SK-N-SH (cell line): Measurements from ENCODE around the gene HOXA1. TPM values are rescaled to one million over a fixed set of nuclear protein-coding genes. Genes with fewer than 3 reads are reported as not detected.

ENCODE experiments used
- CTCF ChIA-PET: fragments of 300-600, 350-600 bp; formaldehyde crosslinking; extraction: SDS; loops from one replicate; lab custom pipeline; 2021; lab: Yijun Ruan, JAX
- POLR2A ChIA-PET: fragments of 350-600 bp; sonication (Branson Sonifier 250); formaldehyde crosslinking; extraction: SDS; loops from one replicate; lab custom pipeline; 2020; ENCODE audit warnings: antibody characterized with exemption, inconsistent platforms; lab: Yijun Ruan, JAX
- DNase-seq: peaks from one replicate; pipeline ENCODE4 v3.0.0; 2012
- H2AFZ ChIP-seq: fragments of 200-600 bp; sonication (generic); 2 replicates; pipeline ENCODE4 v1.8.1; 2016; ENCODE audit warnings: antibody characterized with exemption, mild to moderate bottlenecking, low read depth
- H3F3A ChIP-seq: fragments of 200-600 bp; sonication (generic); replicated peaks from 2 replicates; pipeline ENCODE3; 2016; ENCODE audit warnings: antibody characterized with exemption, mild to moderate bottlenecking; ENCODE audit not compliant: insufficient read depth
- H3K27ac ChIP-seq, 2 experiments: fragments of 200-500 bp in 1 of 2; fragments of 200-600 bp in 1 of 2; sonication (Bioruptor generic) in 1 of 2; sonication (generic), shearing (Covaris generic) in 1 of 2; 2 replicates each; pipeline versions ENCODE4 v1.5.1 to v1.6.1; 2014 to 2016; ENCODE audit warnings: low read depth in 2 of 2, inconsistent platforms in 1 of 2, low read length in 1 of 2, mild to moderate bottlenecking in 1 of 2, mixed read lengths in 1 of 2
- H3K27me3 ChIP-seq: fragments of 200-600 bp; sonication (generic), shearing (Covaris generic); 2 replicates; pipeline ENCODE4 v1.6.1; 2016; ENCODE audit warnings: mixed run types; ENCODE audit not compliant: insufficient read depth
- H3K36me3 ChIP-seq, 2 experiments: fragments of 200-500 bp in 1 of 2; fragments of 200-600 bp in 1 of 2; sonication (Bioruptor generic) in 1 of 2; sonication (generic) in 1 of 2; replicated peaks in 1 of 2; 2 replicates each; pipeline versions ENCODE3 to v1.5.1; 2014 to 2016; ENCODE audit warnings: low read length in 1 of 2, mild to moderate bottlenecking in 1 of 2; ENCODE audit not compliant: insufficient read depth in 2 of 2, control insufficient read depth in 1 of 2
- H3K4me1 ChIP-seq, 2 experiments: fragments of 200-500 bp in 1 of 2; fragments of 200-600 bp in 1 of 2; sonication (Bioruptor generic) in 1 of 2; sonication (generic), shearing (Covaris generic) in 1 of 2; 2 replicates each; pipeline versions ENCODE4 v1.5.1 to v1.6.1; 2014 to 2016; ENCODE audit warnings: low read depth in 1 of 2, low read length in 1 of 2, mixed run types in 1 of 2; ENCODE audit not compliant: insufficient read depth in 2 of 2, control insufficient read depth in 1 of 2
- H3K4me2 ChIP-seq: fragments of 200-600 bp; sonication (generic), shearing (Covaris generic); 2 replicates; pipeline ENCODE4 v1.6.1; 2017; ENCODE audit warnings: mixed run types
- H3K4me3 ChIP-seq, 2 experiments: fragments of 200-500 bp in 1 of 2; fragments of 200-600 bp in 1 of 2; sonication (Bioruptor generic) in 1 of 2; sonication (generic), shearing (Covaris generic) in 1 of 2; 2 replicates each; pipeline versions ENCODE4 v1.5.1 to v1.8.1; 2014 to 2016; ENCODE audit warnings: low read depth in 2 of 2, inconsistent platforms in 1 of 2, low read length in 1 of 2, mild to moderate bottlenecking in 1 of 2, mixed read lengths in 1 of 2, moderate library complexity in 1 of 2
- H3K79me2 ChIP-seq: fragments of 200-600 bp; sonication (generic); 2 replicates; pipeline ENCODE4 v1.8.1; 2017; ENCODE audit warnings: mild to moderate bottlenecking; ENCODE audit not compliant: insufficient read depth
- H3K9ac ChIP-seq: fragments of 200-600 bp; sonication (generic); 2 replicates; pipeline ENCODE4 v1.6.1; 2017; ENCODE audit warnings: mixed run types
- H3K9me2 ChIP-seq: fragments of 200-600 bp; sonication (generic); 2 replicates; pipeline ENCODE4 v1.6.1; 2017; ENCODE audit warnings: mixed run types
- H3K9me3 ChIP-seq: fragments of 200-600 bp; sonication (generic); 2 replicates; pipeline ENCODE4 v1.6.1; 2017; ENCODE audit warnings: mixed run types, mild to moderate bottlenecking, moderate library complexity
- H4K20me1 ChIP-seq: fragments of 200-600 bp; sonication (generic); 2 replicates; pipeline ENCODE4 v1.6.1; 2017; ENCODE audit warnings: mild to moderate bottlenecking, mixed run types; ENCODE audit not compliant: insufficient read depth
- CTCF ChIP-seq: fragments of 200-600 bp; sonication (generic); IDR thresholded peaks from 2 replicates; pipeline ENCODE4 v1.6.1; 2017; ENCODE audit warnings: antibody characterized with exemption, mild to moderate bottlenecking, moderate library complexity
- EZH2phosphoT487 ChIP-seq: fragments of 200-600 bp; sonication (generic); IDR thresholded peaks from 2 replicates; pipeline ENCODE4 v1.6.1; 2017; ENCODE audit warnings: low read depth, mixed run types, mild to moderate bottlenecking, antibody characterized with exemption, moderate library complexity, borderline replicate concordance
- FOXJ3 ChIP-seq: sonication (generic); formaldehyde crosslinking; IDR thresholded peaks from 2 replicates; pipeline ENCODE4 v1.5.1; 2020; ENCODE audit warnings: mild to moderate bottlenecking, missing genetic modification reagents
- GABPA ChIP-seq: IDR thresholded peaks from 2 replicates; pipeline ENCODE4 v1.4.0; 2012; ENCODE audit warnings: low read depth, mild to moderate bottlenecking
- GATA2 ChIP-seq: sonication (generic); formaldehyde crosslinking; IDR thresholded peaks from 2 replicates; pipeline ENCODE4 v1.5.0; 2020; ENCODE audit warnings: mild to moderate bottlenecking, missing genetic modification reagents
- MEF2A ChIP-seq: IDR thresholded peaks from 2 replicates; pipeline ENCODE4 v1.4.0; 2012; ENCODE audit warnings: low read depth, borderline replicate concordance
- NFIC ChIP-seq: IDR thresholded peaks from 2 replicates; pipeline ENCODE4 v1.4.0; 2012; ENCODE audit warnings: borderline replicate concordance
- RXRA ChIP-seq: IDR thresholded peaks from 2 replicates; pipeline ENCODE4 v1.4.0; 2012; ENCODE audit warnings: low read depth, mild to moderate bottlenecking, borderline replicate concordance
- SIN3A ChIP-seq: IDR thresholded peaks from 2 replicates; pipeline ENCODE4 v1.6.1; 2012; ENCODE audit warnings: low read depth, mild to moderate bottlenecking, low read length, moderate library complexity, borderline replicate concordance
- SMC3 ChIP-seq: IDR thresholded peaks from 2 replicates; pipeline ENCODE4 v1.6.1; 2012; ENCODE audit warnings: low read depth, low read length, improper control_type of control experiment
- TAF1 ChIP-seq: IDR thresholded peaks from 2 replicates; pipeline ENCODE4 v1.6.1; 2012; ENCODE audit warnings: low read depth, mild to moderate bottlenecking, low read length, moderate library complexity, borderline replicate concordance
- YY1 ChIP-seq: IDR thresholded peaks from 2 replicates; pipeline ENCODE4 v1.4.0; 2012; ENCODE audit warnings: low read depth, mild to moderate bottlenecking
- WGBS: methylation state at CpG from one replicate; pipeline ENCODE4 v1.1.6; 2017; ENCODE audit warnings: low lambda C conversion rate; 5-methylcytosine and 5-hydroxymethylcytosine counted together
- polyA plus RNA-seq, 3 experiments: library from polyadenylated mRNA; depleted of rRNA; stranded (reverse); fragments of >200 nt; gene quantifications; 2 replicates each; pipeline ENCODE4 v1.2.3, GENCODE V29; 2012
- TF ChIP-seq, protein P1 (sequence below): fragments of 150-350 bp; IDR thresholded peaks from 2 replicates; pipeline ENCODE4 v1.6.1; 2017; ENCODE audit warnings: antibody characterized with exemption, low read length, low read depth, borderline replicate concordance
- TF ChIP-seq, protein P2 (sequence below): IDR thresholded peaks from 2 replicates; pipeline ENCODE4 v1.4.0; 2012; ENCODE audit warnings: low read depth, borderline replicate concordance
- TF ChIP-seq, protein P3 (sequence below): fragments of 150-350 bp; IDR thresholded peaks from 2 replicates; pipeline ENCODE4 v1.6.1; 2016; ENCODE audit warnings: mild to moderate bottlenecking, low read depth, low read length
- TF ChIP-seq, protein P4 (sequence below): IDR thresholded peaks from 2 replicates; pipeline ENCODE4 v1.4.0; 2012; ENCODE audit warnings: low read depth

The HOXA1 gene
- polyA plus RNA-seq, 1 of the 3 experiments (the other 2 are of a cell fraction): not detected

DNA sequence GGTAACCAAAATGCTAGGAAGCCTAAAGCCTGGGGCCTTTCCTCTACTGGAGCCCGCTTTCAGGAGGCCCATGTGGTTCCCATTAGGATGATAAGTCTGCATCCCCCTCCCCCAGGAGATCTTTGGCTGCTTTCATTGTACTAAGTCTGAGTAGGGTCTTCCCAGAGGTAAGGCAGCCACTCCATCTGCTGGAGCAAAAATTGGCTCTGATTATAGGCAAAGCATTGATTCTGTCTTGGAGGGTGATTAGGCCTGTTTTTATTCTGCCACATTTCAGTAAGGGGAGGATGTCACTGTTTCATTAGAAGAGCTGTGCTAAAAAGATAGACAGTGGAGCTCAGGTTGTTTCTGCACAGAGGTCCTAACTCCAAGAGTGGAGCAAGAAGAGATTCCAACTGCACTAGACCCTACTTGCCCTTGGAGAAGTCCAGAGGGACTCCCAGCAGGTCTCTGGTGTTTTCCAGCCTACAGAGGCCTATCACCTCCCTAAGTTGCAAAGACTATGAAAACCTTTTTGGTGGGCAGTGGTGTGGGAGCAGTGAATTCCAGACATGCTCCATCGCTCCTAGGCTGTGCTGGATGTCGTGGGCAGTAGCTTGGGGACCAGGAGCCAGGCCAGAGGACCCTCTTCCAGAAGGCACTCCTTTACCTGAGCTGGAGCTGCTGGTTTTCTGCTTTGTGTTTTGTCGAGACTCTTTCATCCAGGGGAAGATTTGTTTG is 13.8 kb upstream of the HOXA1 start:
- H2AFZ ChIP-seq: no peak overlapping the region
- no peak for DNase-seq
- ChIA-PET CTCF (interaction anchor here (1.4 to 1.7 kb wide), 2 partner anchors 15 to 35 kb away, joined by 4 to 8 read pairs; no protein-coding TSS in a partner anchor), POLR2A (no interaction called here)
- H4K20me1 ChIP-seq: no peaks in the 10 kb centered on the region
- WGBS: 29% methylated on average over 4 of the region's 4 CpGs
- H3F3A ChIP-seq: peaks cover 5% of the 10 kb centered on the region
- no peaks in the 10 kb centered on the region for H3K36me3 ChIP-seq
- H3K9ac ChIP-seq: no peak overlapping the region
- no peaks in the 10 kb centered on the region for H3K9me3 ChIP-seq
- TF ChIP-seq CTCF (no peak), RXRA (no peak), YY1 (no peak), SMC3 (no peak), SIN3A (no peak), TAF1 (no peak), EZH2phosphoT487 (no peak), MEF2A (no peak), GABPA (no peak), GATA2 (CRISPR knock-in tag) (no peak), FOXJ3 (no peak), NFIC (no peak)
- TF ChIP-seq, protein P1, sequence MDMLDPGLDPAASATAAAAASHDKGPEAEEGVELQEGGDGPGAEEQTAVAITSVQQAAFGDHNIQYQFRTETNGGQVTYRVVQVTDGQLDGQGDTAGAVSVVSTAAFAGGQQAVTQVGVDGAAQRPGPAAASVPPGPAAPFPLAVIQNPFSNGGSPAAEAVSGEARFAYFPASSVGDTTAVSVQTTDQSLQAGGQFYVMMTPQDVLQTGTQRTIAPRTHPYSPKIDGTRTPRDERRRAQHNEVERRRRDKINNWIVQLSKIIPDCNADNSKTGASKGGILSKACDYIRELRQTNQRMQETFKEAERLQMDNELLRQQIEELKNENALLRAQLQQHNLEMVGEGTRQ: no peak
- TF ChIP-seq, protein P2, sequence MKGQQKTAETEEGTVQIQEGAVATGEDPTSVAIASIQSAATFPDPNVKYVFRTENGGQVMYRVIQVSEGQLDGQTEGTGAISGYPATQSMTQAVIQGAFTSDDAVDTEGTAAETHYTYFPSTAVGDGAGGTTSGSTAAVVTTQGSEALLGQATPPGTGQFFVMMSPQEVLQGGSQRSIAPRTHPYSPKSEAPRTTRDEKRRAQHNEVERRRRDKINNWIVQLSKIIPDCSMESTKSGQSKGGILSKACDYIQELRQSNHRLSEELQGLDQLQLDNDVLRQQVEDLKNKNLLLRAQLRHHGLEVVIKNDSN: no peak
- TF ChIP-seq, protein P3, sequence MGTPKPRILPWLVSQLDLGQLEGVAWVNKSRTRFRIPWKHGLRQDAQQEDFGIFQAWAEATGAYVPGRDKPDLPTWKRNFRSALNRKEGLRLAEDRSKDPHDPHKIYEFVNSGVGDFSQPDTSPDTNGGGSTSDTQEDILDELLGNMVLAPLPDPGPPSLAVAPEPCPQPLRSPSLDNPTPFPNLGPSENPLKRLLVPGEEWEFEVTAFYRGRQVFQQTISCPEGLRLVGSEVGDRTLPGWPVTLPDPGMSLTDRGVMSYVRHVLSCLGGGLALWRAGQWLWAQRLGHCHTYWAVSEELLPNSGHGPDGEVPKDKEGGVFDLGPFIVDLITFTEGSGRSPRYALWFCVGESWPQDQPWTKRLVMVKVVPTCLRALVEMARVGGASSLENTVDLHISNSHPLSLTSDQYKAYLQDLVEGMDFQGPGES: no peak
- TF ChIP-seq, protein P4, sequence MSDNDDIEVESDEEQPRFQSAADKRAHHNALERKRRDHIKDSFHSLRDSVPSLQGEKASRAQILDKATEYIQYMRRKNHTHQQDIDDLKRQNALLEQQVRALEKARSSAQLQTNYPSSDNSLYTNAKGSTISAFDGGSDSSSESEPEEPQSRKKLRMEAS: no peak
- peaks cover 94% of the 10 kb centered on the region for H3K27me3 ChIP-seq
- no peaks in the 10 kb centered on the region for H3K9me2 ChIP-seq
- H3K4me1 ChIP-seq: no peaks in the 10 kb centered on the region; a peak in 1 of 4 replicates
- no peak overlapping the region for H3K4me2 ChIP-seq
- no peaks in the 10 kb centered on the region for H3K79me2 ChIP-seq
- H3K27ac ChIP-seq: no peak overlapping the region
- H3K4me3 ChIP-seq: no peak overlapping the region
